H1 (cell line): ENCODE results near the gene SLFN14.

Source experiments
- BCL11A ChIP-seq, 2 experiments: IDR thresholded peaks; one replicate each; pipeline ENCODE4 v1.6.1; 2011; ENCODE audit warnings: low read depth in 2 of 2, low read length in 2 of 2, mild to moderate bottlenecking in 2 of 2
- CHD1 ChIP-seq: IDR thresholded peaks from 2 replicates; pipeline ENCODE4 v1.6.1; 2012; ENCODE audit warnings: low read depth, low read length, improper control_type of control experiment
- CHD2 ChIP-seq: IDR thresholded peaks from 2 replicates; pipeline ENCODE4 v1.6.1; 2012; ENCODE audit warnings: low read length, improper control_type of control experiment
- CREB1 ChIP-seq: IDR thresholded peaks from 2 replicates; pipeline ENCODE4 v1.6.1; 2012; ENCODE audit warnings: inconsistent platforms
- CTCF ChIP-seq, 3 experiments: IDR thresholded peaks; 1 replicate in 2 of 3; 2 replicates in 1 of 3; pipeline versions ENCODE4 v1.5.1 to v1.6.1; 2011; ENCODE audit warnings: low read length in 3 of 3, mild to moderate bottlenecking in 3 of 3, inconsistent platforms in 2 of 3, low read depth in 1 of 3, moderate library complexity in 1 of 3; ENCODE audit not compliant: insufficient read depth in 1 of 3; ENCODE audit errors: control extremely low read depth in 1 of 3
- EP300 ChIP-seq, 2 experiments: IDR thresholded peaks; 1 replicate in 1 of 2; 2 replicates in 1 of 2; pipeline ENCODE4 v1.6.1; 2011 to 2012; ENCODE audit warnings: low read depth in 2 of 2, low read length in 2 of 2, mild to moderate bottlenecking in 2 of 2, borderline replicate concordance in 1 of 2, inconsistent platforms in 1 of 2, moderate library complexity in 1 of 2
- RAD21 ChIP-seq, 2 experiments: IDR thresholded peaks in 1 of 2; conservative IDR thresholded peaks in 1 of 2; 2 replicates each; pipeline ENCODE4 v1.6.1; 2011; ENCODE audit warnings: low read depth in 2 of 2, low read length in 2 of 2, improper control_type of control experiment in 1 of 2, inconsistent platforms in 1 of 2, mild to moderate bottlenecking in 1 of 2, moderate library complexity in 1 of 2
- RFX5 ChIP-seq: IDR thresholded peaks from 2 replicates; pipeline ENCODE4 v1.6.1; 2011; ENCODE audit warnings: low read depth, low read length, improper control_type of control experiment, borderline replicate concordance
- TEAD4 ChIP-seq: IDR thresholded peaks from 2 replicates; pipeline ENCODE4 v1.6.1; 2012; ENCODE audit warnings: low read depth, low read length, inconsistent platforms, mixed read lengths

- no peak for TF ChIP-seq EP300 (IDR thresholded peaks at IDR 0.05; ENCODE audit: borderline replicate concordance in 1 of 2, low read depth in 2 of 2, low read length in 2 of 2)
- no peak for TF ChIP-seq CTCF (IDR thresholded peaks at IDR 0.05; ENCODE audit: control extremely low read depth in 1 of 3, insufficient read depth in 1 of 3, low read depth in 1 of 3, low read length in 3 of 3)
- TF ChIP-seq RAD21 (IDR thresholded peaks at IDR 0.05 in 1 of 2, conservative IDR thresholded peaks at IDR 0.05 in 1 of 2; ENCODE audit: low read depth in 2 of 2, low read length in 2 of 2), result no peak
- TF ChIP-seq CHD2, result no peak
- no peak for TF ChIP-seq TEAD4
- TF ChIP-seq BCL11A (IDR thresholded peaks at IDR 0.05; ENCODE audit: low read depth in 2 of 2, low read length in 2 of 2), result no peak
- TF ChIP-seq RFX5, result no peak
- no peak for TF ChIP-seq CREB1
- no peak for TF ChIP-seq CHD1
These were observed 26.0 kb upstream of the SLFN14 start for GRCh38 chr17:35586569-35587073.
